Pons (tissue), 1 donor: ENCODE data around the gene ATP6V0E2.
"Not testable (repeated sequence)": the region's sequence is repeated elsewhere in the genome, so short reads cannot be mapped to it uniquely, and the experiment has no call there.

ENCODE experiments used
- DNase-seq: peaks from one replicate; pipeline ENCODE4 v3.0.0-alpha.2; 2016; ENCODE audit warnings: low spot score

ATP6V0E2 gene

GRCh38 chr7:149879766-149880637 lies 6.2 kb downstream of the ATP6V0E2 start:
- no peak for DNase-seq

GRCh38 chr7:149880638-149881311 lies 7.0 kb downstream of the ATP6V0E2 start:
- peak; percentile 90 for DNase-seq

GRCh38 chr7:149881328-149882247 lies 7.8 kb downstream of the ATP6V0E2 start:
- no peak for DNase-seq

- peak; percentile 92 for DNase-seq
Measured at GRCh38 chr7:149882248-149883047, 8.7 kb downstream of the ATP6V0E2 start.

- DNase-seq = no peak
Measured at GRCh38 chr7:149883048-149883438, 9.3 kb downstream of the ATP6V0E2 start.

- peak; percentile 89 for DNase-seq
Measured at GRCh38 chr7:149883452-149883861, 9.7 kb downstream of the ATP6V0E2 start.

GRCh38 chr7:149884016-149884415 lies 10.2 kb downstream of the ATP6V0E2 start:
- DNase-seq = no peak

GRCh38 chr7:149884541-149884940 lies 10.8 kb downstream of the ATP6V0E2 start:
- no peak for DNase-seq

GRCh38 chr7:149885191-149886017 lies 11.6 kb downstream of the ATP6V0E2 start:
- no peak for DNase-seq

GRCh38 chr7:149886018-149886415 lies 12.2 kb downstream of the ATP6V0E2 start:
- DNase-seq = peak; percentile 15

- DNase-seq = no peak
Measured at GRCh38 chr7:149887311-149887710, 13.5 kb downstream of the ATP6V0E2 start.

- peak; percentile 1 for DNase-seq
Measured at GRCh38 chr7:149890715-149891114, 16.9 kb downstream of the ATP6V0E2 start.

GRCh38 chr7:149894957-149895356 lies 21.2 kb downstream of the ATP6V0E2 start:
- DNase-seq = not testable (repeated sequence)

GRCh38 chr7:149907776-149908376 lies 34.1 kb downstream of the ATP6V0E2 start:
- DNase-seq = not testable (repeated sequence)

GRCh38 chr7:149910219-149910618 lies 36.5 kb downstream of the ATP6V0E2 start:
- DNase-seq = not testable (repeated sequence)

GRCh38 chr7:149912126-149912525 lies 38.4 kb downstream of the ATP6V0E2 start:
- not testable (repeated sequence) for DNase-seq

- DNase-seq = not testable (repeated sequence)
Measured at GRCh38 chr7:149926414-149926813, 52.6 kb downstream of the ATP6V0E2 start.
